ENCODE measurements around the gene NRGN.

The NRGN gene

GRCh38 chr11:124732230-124732629 is 7.5 kb upstream of the NRGN start:
- TF ChIP-seq CTCF (IDR thresholded peaks at IDR 0.05; ENCODE audit: insufficient read depth, low read length) (no peak), POLR2AphosphoS5 (IDR thresholded peaks at IDR 0.05; ENCODE audit: low read depth) (no peak), GABPA (IDR thresholded peaks at IDR 0.05; ENCODE audit: low read depth) (no peak), REST (IDR thresholded peaks at IDR 0.05; ENCODE audit: insufficient replicate concordance, low read depth) (no peak), SPI1 (IDR thresholded peaks at IDR 0.05; ENCODE audit: borderline replicate concordance, low read depth) (no peak)
- DNase-seq (ENCODE audit: low read depth in 1 of 2, low spot score in 1 of 2): peak; percentile 48 to 58
- no peak overlapping the region for H3K4me3 ChIP-seq (replicated peaks; ENCODE audit: insufficient read depth, low read length)

GRCh38 chr11:124736736-124737135 is 3.0 kb upstream of the NRGN start:
- peak; percentile 64 to 69 for DNase-seq (ENCODE audit: low read depth in 1 of 2, low spot score in 1 of 2)
- TF ChIP-seq REST (IDR thresholded peaks at IDR 0.05; ENCODE audit: insufficient replicate concordance, low read depth) (no peak), SPI1 (IDR thresholded peaks at IDR 0.05; ENCODE audit: borderline replicate concordance, low read depth) (peak; percentile 59; the same call in 1 of the 2 replicates), POLR2AphosphoS5 (IDR thresholded peaks at IDR 0.05; ENCODE audit: low read depth) (no peak)

More at GRCh38 chr11:124732230-124732629, 7.5 kb upstream of the NRGN start:
- Histone ChIP-seq H3K27me3 (ENCODE audit: insufficient read depth, poor library complexity, severe bottlenecking) (no peaks in the 10 kb centered on the region), H3K27ac (replicated peaks) (no peak overlapping the region)

GRCh38 chr11:124737638-124738305 is 2.0 kb upstream of the NRGN start:
- H3K27ac ChIP-seq (replicated peaks): no peak overlapping the region
- no peak overlapping the region for H3K4me3 ChIP-seq (replicated peaks; ENCODE audit: insufficient read depth, low read length)
- DNase-seq (ENCODE audit: low read depth in 1 of 2, low spot score in 1 of 2): no peak
- H3K27me3 ChIP-seq (ENCODE audit: insufficient read depth, poor library complexity, severe bottlenecking): peaks cover 10% of the 10 kb centered on the region
- TF ChIP-seq SPI1 (IDR thresholded peaks at IDR 0.05; ENCODE audit: borderline replicate concordance, low read depth) (no peak), CTCF (IDR thresholded peaks at IDR 0.05; ENCODE audit: insufficient read depth, low read length) (no peak), GABPA (IDR thresholded peaks at IDR 0.05; ENCODE audit: low read depth) (no peak), REST (IDR thresholded peaks at IDR 0.05; ENCODE audit: insufficient replicate concordance, low read depth) (no peak), POLR2AphosphoS5 (IDR thresholded peaks at IDR 0.05; ENCODE audit: low read depth) (no peak)

More at GRCh38 chr11:124736736-124737135, 3.0 kb upstream of the NRGN start:
- Histone ChIP-seq H3K4me3 (replicated peaks; ENCODE audit: insufficient read depth, low read length) (no peak overlapping the region), H3K27ac (replicated peaks) (no peak overlapping the region), H3K27me3 (ENCODE audit: insufficient read depth, poor library complexity, severe bottlenecking) (peaks cover 8% of the 10 kb centered on the region)
